ENCODE measurements around the gene PLXNB2. TPM values are rescaled to one million over a fixed set of nuclear protein-coding genes. Genes with fewer than 3 reads are reported as not detected.
A peak's percentile ranks its signal among the peaks of the same experiment; 100 is the strongest.

The PLXNB2 gene
- total RNA-seq, 1 donor from 2014 or later = 287 TPM

- no peaks in the 10 kb centered on the region for H3K36me3 ChIP-seq
- no peak overlapping the region for H3K27ac ChIP-seq
- no peaks in the 10 kb centered on the region for H3K27me3 ChIP-seq
- H3K4me3 ChIP-seq = no peak overlapping the region
- H3K9me3 ChIP-seq = no peaks in the 10 kb centered on the region
- no peaks in the 10 kb centered on the region for H3K4me1 ChIP-seq
- TF ChIP-seq CTCF (IDR thresholded peaks at IDR 0.05) = no peak
- intact Hi-C loops (cut with DNase I) = no loop called here
- DNase-seq (ENCODE audit: low spot score in 2 of 2) = no peak
Observed at GRCh38 chr22:50315289-50316113, 8.1 kb upstream of the PLXNB2 start.

GRCh38 chr22:50314455-50315288, 7.2 kb upstream of the PLXNB2 start:
- Histone ChIP-seq H3K36me3 (no peaks in the 10 kb centered on the region), H3K27me3 (no peaks in the 10 kb centered on the region), H3K4me1 (no peaks in the 10 kb centered on the region), H3K27ac (no peak overlapping the region), H3K9me3 (no peaks in the 10 kb centered on the region), H3K4me3 (peak overlapping the region in 1 of 2 donors; percentile 25)
- intact Hi-C loops (cut with DNase I) = no loop called here
- DNase-seq (ENCODE audit: low spot score in 2 of 2) = no peak
- TF ChIP-seq CTCF (IDR thresholded peaks at IDR 0.05) = no peak

- no peaks in the 10 kb centered on the region for H3K36me3 ChIP-seq
- no peak for DNase-seq (ENCODE audit: low spot score in 2 of 2)
- intact Hi-C loops (cut with DNase I) = no loop called here
- H3K27ac ChIP-seq = no peak overlapping the region
- TF ChIP-seq CTCF (IDR thresholded peaks at IDR 0.05) = no peak
- no peaks in the 10 kb centered on the region for H3K9me3 ChIP-seq
- H3K27me3 ChIP-seq = no peaks in the 10 kb centered on the region
- peaks cover under 1 to 2% of the 10 kb centered on the region in 2 donors for H3K4me1 ChIP-seq
- H3K4me3 ChIP-seq = no peak overlapping the region
Observed at GRCh38 chr22:50314081-50314454, 6.6 kb upstream of the PLXNB2 start.

GRCh38 chr22:50313600-50313999, 6.2 kb upstream of the PLXNB2 start:
- DNase-seq (ENCODE audit: low spot score in 2 of 2) = no peak
- Histone ChIP-seq H3K9me3 (no peaks in the 10 kb centered on the region), H3K27ac (no peak overlapping the region), H3K36me3 (no peaks in the 10 kb centered on the region), H3K27me3 (no peaks in the 10 kb centered on the region), H3K4me1 (peaks cover 3% of the 10 kb centered on the region in 2 donors), H3K4me3 (no peak overlapping the region)
- intact Hi-C loops (cut with DNase I) = no loop called here
- no peak for TF ChIP-seq CTCF (IDR thresholded peaks at IDR 0.05)

- Histone ChIP-seq H3K27ac (no peak overlapping the region), H3K36me3 (no peaks in the 10 kb centered on the region), H3K4me3 (no peak overlapping the region), H3K9me3 (no peaks in the 10 kb centered on the region), H3K27me3 (no peaks in the 10 kb centered on the region), H3K4me1 (peaks cover 6% of the 10 kb centered on the region in 2 donors)
- DNase-seq (ENCODE audit: low spot score in 2 of 2) = no peak
- intact Hi-C loops (cut with DNase I) = no loop called here
- no peak for TF ChIP-seq CTCF (IDR thresholded peaks at IDR 0.05)
Observed at GRCh38 chr22:50313021-50313420, 5.6 kb upstream of the PLXNB2 start.
